ENCODE data around the gene ITPR1.

- no peak for TF ChIP-seq POLR2A (IDR thresholded peaks at IDR 0.05; ENCODE audit: low read depth, low read length)
- TF ChIP-seq CTCF (IDR thresholded peaks at IDR 0.05 in 2 of 3, conservative IDR thresholded peaks at IDR 0.05 in 1 of 3; ENCODE audit: control insufficient read depth in 2 of 3, extremely low read depth in 1 of 3, insufficient read depth in 1 of 3, low read depth in 3 of 3, low read length in 3 of 3): no peak
- no peak for TF ChIP-seq HDAC2 (IDR thresholded peaks at IDR 0.05)
- TF ChIP-seq EP300 (IDR thresholded peaks at IDR 0.05; ENCODE audit: borderline replicate concordance in 1 of 2, control insufficient read depth in 1 of 2, low read depth in 2 of 2, low read length in 2 of 2): no peak
- no peak for TF ChIP-seq CEBPZ (IDR thresholded peaks at IDR 0.05; ENCODE audit: low read depth, low read length)
- no peak for TF ChIP-seq SP1 (IDR thresholded peaks at IDR 0.05; ENCODE audit: low read depth, low read length)
- TF ChIP-seq ATF3 (IDR thresholded peaks at IDR 0.05; ENCODE audit: borderline replicate concordance, extremely low read depth, low read depth, low read length): no peak
- no peak for TF ChIP-seq SMC3 (IDR thresholded peaks at IDR 0.05; ENCODE audit: borderline replicate concordance, low read length)
- TF ChIP-seq RAD51 (IDR thresholded peaks at IDR 0.05): no peak
- no peak for TF ChIP-seq EZH2 (IDR thresholded peaks at IDR 0.05; ENCODE audit: borderline replicate concordance, control insufficient read depth, low read depth, low read length)
- no peak for TF ChIP-seq HDAC6 (IDR thresholded peaks at IDR 0.05; ENCODE audit: unreplicated experiment)
- TF ChIP-seq POLR2AphosphoS5 (IDR thresholded peaks at IDR 0.05; ENCODE audit: low read length): no peak
- TF ChIP-seq NR2C2 (IDR thresholded peaks at IDR 0.05; ENCODE audit: borderline replicate concordance, control insufficient read depth, insufficient read length, low read depth): no peak
- TF ChIP-seq BACH1 (IDR thresholded peaks at IDR 0.05; ENCODE audit: borderline replicate concordance): no peak
Measured at GRCh38 chr3:4501927-4502326, 8.8 kb downstream of the ITPR1 start.

All from GM12878 (cell line).